Vagina (tissue), 2 donors: ENCODE results near the gene TLE3. TPM values are rescaled to one million over a fixed set of nuclear protein-coding genes. Genes with fewer than 3 reads are reported as not detected.

Experiments used
- DNase-seq, 2 donors: peaks; one replicate each; pipeline ENCODE4 v3.0.0-alpha.2; 2017; ENCODE audit errors: extremely low spot score in 2 of 2
- H3K27ac ChIP-seq: fragments of 200-600 bp; sonication (generic); one replicate; pipeline ENCODE4 v1.5.1; 2019
- H3K27me3 ChIP-seq: fragments of 200-600 bp; sonication (generic); one replicate; pipeline ENCODE4 v1.5.1; 2019
- H3K36me3 ChIP-seq, 2 donors: fragments of 200-600 bp; sonication (generic); one replicate each; pipeline ENCODE4 v1.5.1; 2017 to 2019
- H3K4me1 ChIP-seq: fragments of 200-600 bp; sonication (generic); one replicate; pipeline ENCODE4 v1.5.1; 2019
- H3K4me3 ChIP-seq, 2 donors: fragments of 200-600 bp; sonication (generic); 1 replicate in 1 of 2; 2 replicates in 1 of 2; pipeline ENCODE4 v1.5.1; 2016 to 2019
- H3K9me3 ChIP-seq: fragments of 200-600 bp; sonication (generic); one replicate; pipeline ENCODE4 v1.5.1; 2019
- CTCF ChIP-seq, 3 experiments: fragments of 450-650 bp in 2 of 3; fragments of 200-600 bp in 1 of 3; sonication (generic) in 1 of 3; IDR thresholded peaks; one replicate each; pipeline ENCODE4 v1.5.1; 2017 to 2019; ENCODE audit warnings: antibody characterized with exemption in 3 of 3, mild to moderate bottlenecking in 2 of 3, moderate library complexity in 2 of 3
- POLR2A ChIP-seq, 2 donors: fragments of 450-650 bp; IDR thresholded peaks; one replicate each; pipeline ENCODE4 v1.6.1; 2017; ENCODE audit warnings: antibody characterized with exemption in 2 of 2, mild to moderate bottlenecking in 2 of 2, moderate library complexity in 2 of 2
- POLR2AphosphoS5 ChIP-seq, 2 donors: sonication (generic); formaldehyde crosslinking; IDR thresholded peaks; one replicate each; pipeline ENCODE4 v1.9.0; 2017; ENCODE audit warnings: antibody characterized with exemption in 2 of 2, mild to moderate bottlenecking in 2 of 2, low read depth in 1 of 2; ENCODE audit not compliant: insufficient read depth in 1 of 2
- intact Hi-C: fragments of 100-400 bp; cut with DNase I; formaldehyde crosslinking; loops from one replicate; pipeline ENCODE4 v1.15.1; 2023
- total RNA-seq: library from RNA; depleted of rRNA; stranded (reverse); fragments of >200 nt; gene quantifications from one replicate; pipeline ENCODE4 v1.2.3, GENCODE V29; 2016

TLE3 gene
- total RNA-seq, 1 donor from 2014 or later = 64.6 TPM

GRCh38 chr15:70051948-70052633 lies 45.6 kb downstream of the TLE3 start:
- Histone ChIP-seq H3K9me3 (no peaks in the 10 kb centered on the region), H3K27ac (no peak overlapping the region), H3K36me3 (peaks cover 0 to 74% of the 10 kb centered on the region in 2 donors), H3K4me1 (peaks cover 9% of the 10 kb centered on the region), H3K4me3 (no peak overlapping the region), H3K27me3 (no peaks in the 10 kb centered on the region)
- DNase-seq = no peak
- intact Hi-C loops = no loop called here
- no peak for TF ChIP-seq POLR2AphosphoS5 (IDR thresholded peaks at IDR 0.05; ENCODE audit: insufficient read depth in 1 of 2, low read depth in 1 of 2)
- TF ChIP-seq POLR2A (IDR thresholded peaks at IDR 0.05) = no peak
- no peak for TF ChIP-seq CTCF (IDR thresholded peaks at IDR 0.05)

- Histone ChIP-seq H3K27ac (no peak overlapping the region), H3K4me3 (no peak overlapping the region), H3K36me3 (peaks cover 0 to 62% of the 10 kb centered on the region in 2 donors), H3K27me3 (no peaks in the 10 kb centered on the region), H3K4me1 (peaks cover 9% of the 10 kb centered on the region), H3K9me3 (no peaks in the 10 kb centered on the region)
- intact Hi-C loops = no loop called here
- no peak for DNase-seq
- no peak for TF ChIP-seq CTCF (IDR thresholded peaks at IDR 0.05)
- no peak for TF ChIP-seq POLR2A (IDR thresholded peaks at IDR 0.05)
- TF ChIP-seq POLR2AphosphoS5 (IDR thresholded peaks at IDR 0.05; ENCODE audit: insufficient read depth in 1 of 2, low read depth in 1 of 2) = no peak
Observed at GRCh38 chr15:70050970-70051369, 46.7 kb downstream of the TLE3 start.

DNA sequence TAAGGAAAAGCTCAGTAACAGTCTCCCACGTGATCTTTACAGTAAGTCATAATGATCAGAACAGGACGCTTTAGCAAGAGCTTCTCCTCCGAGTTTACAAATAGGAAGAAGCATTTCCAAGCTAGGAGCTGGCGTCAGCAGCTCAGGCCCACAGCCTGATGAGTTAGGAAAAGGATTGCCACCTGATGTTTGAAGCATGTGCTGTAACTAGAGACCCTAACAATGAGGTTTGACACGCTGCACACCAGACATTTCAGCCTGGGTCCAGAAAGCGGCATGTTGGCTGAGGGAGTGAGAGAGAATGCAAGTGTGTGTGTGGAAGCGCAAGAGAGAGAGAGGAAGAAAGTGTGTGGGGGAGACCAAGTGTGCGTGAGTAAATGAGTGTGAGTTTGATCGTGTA lies 47.3 kb downstream of the TLE3 start:
- DNase-seq = no peak
- TF ChIP-seq CTCF (IDR thresholded peaks at IDR 0.05) (no peak), POLR2A (IDR thresholded peaks at IDR 0.05) (no peak), POLR2AphosphoS5 (IDR thresholded peaks at IDR 0.05; ENCODE audit: insufficient read depth in 1 of 2, low read depth in 1 of 2) (no peak)
- no peak overlapping the region for H3K27ac ChIP-seq
- intact Hi-C loops = no loop called here
- no peaks in the 10 kb centered on the region for H3K9me3 ChIP-seq
- no peaks in the 10 kb centered on the region for H3K27me3 ChIP-seq
- peaks cover 0 to 57% of the 10 kb centered on the region in 2 donors for H3K36me3 ChIP-seq
- H3K4me1 ChIP-seq = peaks cover 9% of the 10 kb centered on the region
- no peak overlapping the region for H3K4me3 ChIP-seq

- no peak for DNase-seq
- Histone ChIP-seq H3K27ac (no peak overlapping the region), H3K4me1 (peaks cover 9% of the 10 kb centered on the region), H3K9me3 (no peaks in the 10 kb centered on the region), H3K36me3 (peaks cover 0 to 51% of the 10 kb centered on the region in 2 donors), H3K4me3 (no peak overlapping the region), H3K27me3 (no peaks in the 10 kb centered on the region)
- intact Hi-C loops = no loop called here
- TF ChIP-seq CTCF (IDR thresholded peaks at IDR 0.05) (no peak), POLR2AphosphoS5 (IDR thresholded peaks at IDR 0.05; ENCODE audit: insufficient read depth in 1 of 2, low read depth in 1 of 2) (no peak), POLR2A (IDR thresholded peaks at IDR 0.05) (no peak)
Observed at GRCh38 chr15:70049701-70050301, 47.9 kb downstream of the TLE3 start.
